PC-3 (cell line): ENCODE data around the gene REEP1. TPM values are rescaled to one million over a fixed set of nuclear protein-coding genes. Genes with fewer than 3 reads are reported as not detected.

ENCODE experiments used
- ATAC-seq: fragments of 200-7000 bp; cut with Tn5 transposase; 2 replicates; pipeline ENCODE4 v1.9.1; 2020; ENCODE audit warnings: mild to moderate bottlenecking, moderate library complexity
- BruUV-seq: library from RNA; stranded (reverse); fragments of 400-500 nt; replicated peaks from 2 replicates; lab custom pipeline; 2021; lab: Mats Ljungman, UMichigan
- CTCF ChIA-PET: fragments of 300-600 bp; sonication (Branson Sonifier 250); formaldehyde crosslinking; loops from one replicate; lab custom pipeline; 2022; ENCODE audit warnings: antibody characterized with exemption; lab: Charles Lee
- POLR2A ChIA-PET: fragments of 300-600 bp; sonication (Branson Sonifier 250); formaldehyde crosslinking; loops from one replicate; lab custom pipeline; 2022; ENCODE audit warnings: antibody characterized with exemption; ENCODE audit not compliant: unreplicated experiment; lab: Charles Lee
- DNase-seq: peaks from one replicate; pipeline ENCODE4 v3.0.0-alpha.2; 2015
- H2AFZ ChIP-seq: fragments of 300-600 bp; sonication (generic); 2 replicates; pipeline ENCODE4 v1.6.0; 2016; ENCODE audit warnings: antibody characterized with exemption, low read length
- H3F3A ChIP-seq: fragments of 300-600 bp; sonication (generic); one replicate; pipeline ENCODE4 v1.6.0; 2017; ENCODE audit warnings: antibody characterized with exemption, low read length, control low read depth, mild to moderate bottlenecking; ENCODE audit not compliant: unreplicated experiment
- H3K27ac ChIP-seq: fragments of 300-600 bp; sonication (generic); 2 replicates; pipeline ENCODE4 v1.5.1; 2016; ENCODE audit warnings: mild to moderate bottlenecking, low read length
- H3K27me3 ChIP-seq: fragments of 300-600 bp; sonication (generic); 2 replicates; pipeline ENCODE4 v1.6.1; 2016; ENCODE audit warnings: low read length, mixed read lengths
- H3K36me3 ChIP-seq: fragments of 300-600 bp; sonication (generic); 2 replicates; pipeline ENCODE4 v1.6.1; 2016; ENCODE audit warnings: low read depth, mixed run types, low read length, mixed read lengths
- H3K4me1 ChIP-seq: fragments of 300-600 bp; sonication (generic); 2 replicates; pipeline ENCODE4 v1.5.1; 2016; ENCODE audit warnings: low read length; ENCODE audit not compliant: insufficient read depth
- H3K4me2 ChIP-seq: fragments of 300-600 bp; sonication (generic); 2 replicates; pipeline ENCODE4 v1.6.0; 2016; ENCODE audit warnings: low read length
- H3K4me3 ChIP-seq: fragments of 300-600 bp; sonication (generic); 2 replicates; pipeline ENCODE4 v1.5.1; 2016; ENCODE audit warnings: mild to moderate bottlenecking, low read length, mixed read lengths
- H3K79me2 ChIP-seq: fragments of 300-600 bp; sonication (generic); 2 replicates; pipeline ENCODE4 v1.6.1; 2017; ENCODE audit warnings: low read length, mixed read lengths
- H3K9ac ChIP-seq: fragments of 300-600 bp; sonication (generic); 2 replicates; pipeline ENCODE4 v1.6.0; 2016; ENCODE audit warnings: mild to moderate bottlenecking, low read length
- H3K9me2 ChIP-seq: fragments of 300-600 bp; sonication (generic); replicated peaks from 2 replicates; pipeline ENCODE4 v1.6.1; 2016; ENCODE audit warnings: mixed run types, low read length, mixed read lengths
- H3K9me3 ChIP-seq: fragments of 300-600 bp; sonication (generic); 2 replicates; pipeline ENCODE4 v1.6.1; 2016; ENCODE audit warnings: low read length, mixed read lengths
- H4K20me1 ChIP-seq: fragments of 300-600 bp; sonication (generic); 2 replicates; pipeline ENCODE4 v1.6.1; 2016; ENCODE audit warnings: low read length, mixed read lengths
- CTCF ChIP-seq: fragments of 300-600 bp; sonication (generic); conservative IDR thresholded peaks from 2 replicates; pipeline ENCODE4 v1.5.1; 2017; ENCODE audit warnings: antibody characterized with exemption, low read depth, mild to moderate bottlenecking, low read length
- EZH2 ChIP-seq: fragments of 300-600 bp; sonication (generic); IDR thresholded peaks from one replicate; pipeline ENCODE4 v1.6.1; 2017; ENCODE audit warnings: antibody characterized with exemption, mild to moderate bottlenecking, low read length; ENCODE audit not compliant: unreplicated experiment
- EZH2phosphoT487 ChIP-seq: fragments of 300-600 bp; sonication (generic); IDR thresholded peaks from 2 replicates; pipeline ENCODE4 v1.6.1; 2018; ENCODE audit warnings: mild to moderate bottlenecking, antibody characterized with exemption, low read length, borderline replicate concordance
- intact Hi-C: fragments of 100-400 bp; cut with micrococcal nuclease; formaldehyde crosslinking; loops from 2 replicates; pipeline ENCODE4 v1.9.0; 2023
- total RNA-seq: library from RNA; depleted of rRNA; stranded (reverse); fragments of >200 nt; gene quantifications from 2 replicates; pipeline ENCODE4 v1.2.3, GENCODE V29; 2014

The REEP1 gene
- total RNA-seq, 1 experiment from 2014 or later = not detected

- intact Hi-C loops = no loop called here
- no peak for ATAC-seq
- no peak overlapping the region for H3K4me3 ChIP-seq
- BruUV-seq = no TSS peak
- no peak overlapping the region for H3K9ac ChIP-seq
- H3K27ac ChIP-seq = no peak overlapping the region
- H2AFZ ChIP-seq = no peak overlapping the region
- H3K4me1 ChIP-seq = no peaks in the 10 kb centered on the region
- CTCF ChIA-PET = interaction anchor here (0.5 kb wide), 1 partner anchor 158 kb away, joined by 7 read pairs; no protein-coding TSS in a partner anchor
- peaks cover 19% of the 10 kb centered on the region; the same call in 1 of the 2 replicates for H3K36me3 ChIP-seq
- POLR2A ChIA-PET = no interaction called here
- DNase-seq = no peak
- no peaks in the 10 kb centered on the region for H3K27me3 ChIP-seq
- H3K9me3 ChIP-seq = no peaks in the 10 kb centered on the region
- TF ChIP-seq CTCF = no peak
- no peak for TF ChIP-seq EZH2phosphoT487
- no peak for TF ChIP-seq EZH2
- no peaks in the 10 kb centered on the region for H3F3A ChIP-seq
- no peaks in the 10 kb centered on the region for H3K9me2 ChIP-seq
- H3K79me2 ChIP-seq = no peaks in the 10 kb centered on the region
- H4K20me1 ChIP-seq = no peaks in the 10 kb centered on the region
- H3K4me2 ChIP-seq = no peak overlapping the region
Observed at GRCh38 chr2:86216575-86217555, 120.6 kb downstream of the REEP1 start.

GRCh38 chr2:86214503-86214832 is 123.0 kb downstream of the REEP1 start:
- H3K9me3 ChIP-seq = no peaks in the 10 kb centered on the region
- H3K9me2 ChIP-seq = no peaks in the 10 kb centered on the region
- ChIA-PET POLR2A (no interaction called here), CTCF (no interaction called here)
- no peak overlapping the region for H2AFZ ChIP-seq
- ATAC-seq (no peak), DNase-seq (no peak)
- no peaks in the 10 kb centered on the region for H4K20me1 ChIP-seq
- no peaks in the 10 kb centered on the region for H3K79me2 ChIP-seq
- H3K4me2 ChIP-seq = no peak overlapping the region
- no peaks in the 10 kb centered on the region for H3F3A ChIP-seq
- no TSS peak for BruUV-seq
- intact Hi-C loops = no loop called here
- H3K27ac ChIP-seq = no peak overlapping the region
- no peaks in the 10 kb centered on the region for H3K27me3 ChIP-seq
- no peak overlapping the region for H3K4me3 ChIP-seq
- no peaks in the 10 kb centered on the region for H3K4me1 ChIP-seq
- TF ChIP-seq EZH2 = no peak
- TF ChIP-seq CTCF = no peak
- TF ChIP-seq EZH2phosphoT487 = no peak
- H3K9ac ChIP-seq = no peak overlapping the region
- H3K36me3 ChIP-seq = peaks cover 39% of the 10 kb centered on the region; the same call in 1 of the 2 replicates
